Upper lobe of left lung (tissue), 4 donors: Measurements from ENCODE around the gene KLHL29.

Experiments used
- EP300 ChIP-seq, 4 donors: sonication (generic); formaldehyde crosslinking; IDR thresholded peaks; one replicate each; pipeline ENCODE4 v1.5.1; 2017; ENCODE audit warnings: antibody characterized with exemption in 4 of 4, control low read depth in 2 of 4
- POLR2A ChIP-seq, 4 donors: fragments of 450-650 bp; IDR thresholded peaks; one replicate each; pipeline ENCODE4 v1.5.1; 2016 to 2017; ENCODE audit warnings: antibody characterized with exemption in 4 of 4, mild to moderate bottlenecking in 2 of 4
- POLR2AphosphoS5 ChIP-seq, 2 donors: sonication (generic); formaldehyde crosslinking; IDR thresholded peaks; one replicate each; pipeline ENCODE4 v1.5.1; 2017; ENCODE audit warnings: antibody characterized with exemption in 2 of 2
- TF ChIP-seq, protein P1 (sequence below), 6 experiments: fragments of 450-650 bp in 4 of 6; fragments of 200-600 bp in 2 of 6; sonication (generic) in 2 of 6; IDR thresholded peaks; one replicate each; pipeline ENCODE4 v1.5.1; 2016 to 2019; ENCODE audit warnings: antibody characterized with exemption in 6 of 6

DNA sequence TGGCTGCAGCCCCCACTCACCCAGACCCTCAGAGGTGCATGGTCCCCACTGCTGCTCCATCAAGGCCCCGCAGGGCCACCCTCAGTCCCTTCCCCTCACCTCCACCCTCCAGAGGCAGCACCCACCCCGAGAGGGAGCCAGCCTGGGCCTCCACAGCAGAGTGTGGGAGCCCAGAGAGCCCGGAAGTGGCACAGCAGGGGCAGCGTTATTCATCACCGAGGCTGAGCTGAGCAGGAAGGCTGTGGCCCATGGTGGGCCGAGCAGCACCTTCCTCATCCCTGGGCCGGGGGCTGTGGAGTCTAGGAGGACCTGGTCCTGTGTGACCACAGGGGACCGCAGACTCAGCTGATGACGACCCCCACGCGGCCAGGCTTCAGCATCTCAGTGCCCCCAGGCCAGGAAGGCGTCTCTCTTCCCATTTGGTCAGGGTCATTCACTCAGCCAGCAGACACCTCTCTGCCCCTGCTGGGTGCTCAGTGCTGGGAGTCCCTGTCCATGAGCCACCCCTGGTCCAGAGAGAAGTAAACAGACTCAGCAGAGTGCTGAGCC lies 283.9 kb downstream of the KLHL29 start:
- TF ChIP-seq POLR2A (IDR thresholded peaks at IDR 0.05), result no peak
- TF ChIP-seq, protein P1, sequence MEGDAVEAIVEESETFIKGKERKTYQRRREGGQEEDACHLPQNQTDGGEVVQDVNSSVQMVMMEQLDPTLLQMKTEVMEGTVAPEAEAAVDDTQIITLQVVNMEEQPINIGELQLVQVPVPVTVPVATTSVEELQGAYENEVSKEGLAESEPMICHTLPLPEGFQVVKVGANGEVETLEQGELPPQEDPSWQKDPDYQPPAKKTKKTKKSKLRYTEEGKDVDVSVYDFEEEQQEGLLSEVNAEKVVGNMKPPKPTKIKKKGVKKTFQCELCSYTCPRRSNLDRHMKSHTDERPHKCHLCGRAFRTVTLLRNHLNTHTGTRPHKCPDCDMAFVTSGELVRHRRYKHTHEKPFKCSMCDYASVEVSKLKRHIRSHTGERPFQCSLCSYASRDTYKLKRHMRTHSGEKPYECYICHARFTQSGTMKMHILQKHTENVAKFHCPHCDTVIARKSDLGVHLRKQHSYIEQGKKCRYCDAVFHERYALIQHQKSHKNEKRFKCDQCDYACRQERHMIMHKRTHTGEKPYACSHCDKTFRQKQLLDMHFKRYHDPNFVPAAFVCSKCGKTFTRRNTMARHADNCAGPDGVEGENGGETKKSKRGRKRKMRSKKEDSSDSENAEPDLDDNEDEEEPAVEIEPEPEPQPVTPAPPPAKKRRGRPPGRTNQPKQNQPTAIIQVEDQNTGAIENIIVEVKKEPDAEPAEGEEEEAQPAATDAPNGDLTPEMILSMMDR (IDR thresholded peaks at IDR 0.05), result no peak
- no peak for TF ChIP-seq EP300 (IDR thresholded peaks at IDR 0.05)
- no peak for TF ChIP-seq POLR2AphosphoS5 (IDR thresholded peaks at IDR 0.05)
